Activated naive CD4-positive, alpha-beta T cell treated with anti-CD3 and anti-CD28 coated beads, Interleukin-2, amount 50 U/mL, for 24 hours (primary cell): ENCODE measurements around the gene TSPAN15.
A peak's percentile ranks its signal among the peaks of the same experiment; 100 is the strongest.
"Not testable (repeated sequence)": the region's sequence is repeated elsewhere in the genome, so short reads cannot be mapped to it uniquely, and the experiment has no call there.

Experiments used
- H3K27ac Mint-ChIP-seq: one replicate; pipeline ENCODE4 v1.8.0; 2021; ENCODE audit warnings: mild to moderate bottlenecking, mixed read lengths
- H3K27me3 Mint-ChIP-seq: one replicate; pipeline ENCODE4 v1.8.0; 2021; ENCODE audit warnings: mixed read lengths
- H3K36me3 Mint-ChIP-seq: one replicate; pipeline ENCODE4 v1.8.0; 2021; ENCODE audit warnings: mixed read lengths
- H3K4me1 Mint-ChIP-seq: one replicate; pipeline ENCODE4 v1.8.0; 2021; ENCODE audit warnings: mixed read lengths
- H3K4me3 Mint-ChIP-seq: one replicate; pipeline ENCODE4 v1.8.0; 2021; ENCODE audit warnings: mild to moderate bottlenecking, mixed read lengths
- H3K9me3 Mint-ChIP-seq: one replicate; pipeline ENCODE4 v1.8.0; 2021; ENCODE audit warnings: mixed read lengths

The TSPAN15 gene

GRCh38 chr10:69506487-69506833 is 55.2 kb downstream of the TSPAN15 start:
- H3K36me3 Mint-ChIP-seq, result no peaks in the 10 kb centered on the region
- no peak overlapping the region for H3K27ac Mint-ChIP-seq
- H3K9me3 Mint-ChIP-seq, result no peaks in the 10 kb centered on the region
- peaks cover 11% of the 10 kb centered on the region for H3K4me1 Mint-ChIP-seq
- H3K27me3 Mint-ChIP-seq, result no peaks in the 10 kb centered on the region
- no peak overlapping the region for H3K4me3 Mint-ChIP-seq

GRCh38 chr10:69506834-69507713 is 55.8 kb downstream of the TSPAN15 start:
- Mint-ChIP-seq H3K4me1 (peaks cover 11% of the 10 kb centered on the region), H3K27me3 (no peaks in the 10 kb centered on the region), H3K36me3 (no peaks in the 10 kb centered on the region), H3K27ac (peak overlapping the region; percentile 84), H3K9me3 (no peaks in the 10 kb centered on the region), H3K4me3 (peak overlapping the region; percentile 70)

- Mint-ChIP-seq H3K36me3 (no peaks in the 10 kb centered on the region), H3K4me1 (peaks cover 11% of the 10 kb centered on the region), H3K27me3 (no peaks in the 10 kb centered on the region), H3K27ac (no peak overlapping the region), H3K4me3 (no peak overlapping the region), H3K9me3 (no peaks in the 10 kb centered on the region)
These were observed 57.6 kb downstream of the TSPAN15 start for GRCh38 chr10:69508738-69509340.

GRCh38 chr10:69512901-69513300 is 61.6 kb downstream of the TSPAN15 start:
- H3K27ac Mint-ChIP-seq, result no peak overlapping the region
- H3K4me1 Mint-ChIP-seq, result peaks cover 2% of the 10 kb centered on the region
- no peaks in the 10 kb centered on the region for H3K36me3 Mint-ChIP-seq
- H3K27me3 Mint-ChIP-seq, result no peaks in the 10 kb centered on the region
- H3K4me3 Mint-ChIP-seq, result no peak overlapping the region
- H3K9me3 Mint-ChIP-seq, result no peaks in the 10 kb centered on the region

- no peaks in the 10 kb centered on the region for H3K4me1 Mint-ChIP-seq
- no peaks in the 10 kb centered on the region for H3K9me3 Mint-ChIP-seq
- H3K4me3 Mint-ChIP-seq, result no peak overlapping the region
- no peaks in the 10 kb centered on the region for H3K27me3 Mint-ChIP-seq
- H3K27ac Mint-ChIP-seq, result no peak overlapping the region
- H3K36me3 Mint-ChIP-seq, result no peaks in the 10 kb centered on the region
These were observed 62.4 kb downstream of the TSPAN15 start for GRCh38 chr10:69513617-69514016.

- Mint-ChIP-seq H3K4me3 (no peak overlapping the region), H3K4me1 (no peaks in the 10 kb centered on the region), H3K36me3 (no peaks in the 10 kb centered on the region), H3K27ac (no peak overlapping the region), H3K9me3 (no peaks in the 10 kb centered on the region), H3K27me3 (no peaks in the 10 kb centered on the region)
These were observed 64.5 kb downstream of the TSPAN15 start for GRCh38 chr10:69515699-69516259.

- no peaks in the 10 kb centered on the region for H3K27me3 Mint-ChIP-seq
These were observed 65.1 kb downstream of the TSPAN15 start for GRCh38 chr10:69516316-69516715.

GRCh38 chr10:69516796-69517195 is 65.5 kb downstream of the TSPAN15 start:
- no peaks in the 10 kb centered on the region for H3K4me1 Mint-ChIP-seq
- H3K9me3 Mint-ChIP-seq, result no peaks in the 10 kb centered on the region
- no peaks in the 10 kb centered on the region for H3K27me3 Mint-ChIP-seq
- H3K36me3 Mint-ChIP-seq, result no peaks in the 10 kb centered on the region
- no peak overlapping the region for H3K4me3 Mint-ChIP-seq
- no peak overlapping the region for H3K27ac Mint-ChIP-seq

More at GRCh38 chr10:69516316-69516715, 65.1 kb downstream of the TSPAN15 start:
- H3K4me1 Mint-ChIP-seq, result no peaks in the 10 kb centered on the region
- H3K9me3 Mint-ChIP-seq, result no peaks in the 10 kb centered on the region
- H3K36me3 Mint-ChIP-seq, result no peaks in the 10 kb centered on the region
- no peak overlapping the region for H3K27ac Mint-ChIP-seq
- no peak overlapping the region for H3K4me3 Mint-ChIP-seq

GRCh38 chr10:69517271-69517848 is 66.1 kb downstream of the TSPAN15 start:
- Mint-ChIP-seq H3K4me1 (no peaks in the 10 kb centered on the region), H3K4me3 (no peak overlapping the region), H3K27ac (no peak overlapping the region), H3K9me3 (no peaks in the 10 kb centered on the region), H3K27me3 (no peaks in the 10 kb centered on the region), H3K36me3 (no peaks in the 10 kb centered on the region)

- Mint-ChIP-seq H3K36me3 (no peaks in the 10 kb centered on the region), H3K9me3 (no peaks in the 10 kb centered on the region), H3K4me1 (no peaks in the 10 kb centered on the region), H3K4me3 (no peak overlapping the region), H3K27me3 (peaks cover 3% of the 10 kb centered on the region), H3K27ac (no peak overlapping the region)
These were observed 76.7 kb downstream of the TSPAN15 start for GRCh38 chr10:69527961-69528360.

- Mint-ChIP-seq H3K27ac (no peak overlapping the region), H3K4me3 (no peak overlapping the region), H3K9me3 (peaks cover 8% of the 10 kb centered on the region), H3K36me3 (peaks cover 2% of the 10 kb centered on the region), H3K27me3 (no peaks in the 10 kb centered on the region), H3K4me1 (no peaks in the 10 kb centered on the region)
These were observed 82.4 kb downstream of the TSPAN15 start for GRCh38 chr10:69533658-69534057.

- H3K27me3 Mint-ChIP-seq, H3K4me3 Mint-ChIP-seq, H3K4me1 Mint-ChIP-seq, H3K36me3 Mint-ChIP-seq, H3K9me3 Mint-ChIP-seq, H3K27ac Mint-ChIP-seq: not testable (repeated sequence)
These were observed 85.3 kb downstream of the TSPAN15 start for GRCh38 chr10:69536521-69536920.

- Mint-ChIP-seq H3K4me3 (no peak overlapping the region), H3K4me1 (no peaks in the 10 kb centered on the region), H3K27ac (no peak overlapping the region), H3K36me3 (peaks cover 2% of the 10 kb centered on the region), H3K27me3 (no peaks in the 10 kb centered on the region), H3K9me3 (peaks cover 8% of the 10 kb centered on the region)
These were observed 86.2 kb downstream of the TSPAN15 start for GRCh38 chr10:69537449-69537848.

GRCh38 chr10:69538461-69538860 is 87.2 kb downstream of the TSPAN15 start:
- H3K36me3 Mint-ChIP-seq, result peaks cover under 1% of the 10 kb centered on the region

GRCh38 chr10:69541463-69541862 is 90.2 kb downstream of the TSPAN15 start:
- Mint-ChIP-seq H3K27me3 (no peaks in the 10 kb centered on the region), H3K4me1 (no peaks in the 10 kb centered on the region), H3K36me3 (no peaks in the 10 kb centered on the region), H3K4me3 (no peak overlapping the region), H3K27ac (no peak overlapping the region), H3K9me3 (no peaks in the 10 kb centered on the region)

More at GRCh38 chr10:69538461-69538860, 87.2 kb downstream of the TSPAN15 start:
- Mint-ChIP-seq H3K4me1 (no peaks in the 10 kb centered on the region), H3K27ac (no peak overlapping the region), H3K4me3 (no peak overlapping the region), H3K9me3 (peaks cover 8% of the 10 kb centered on the region), H3K27me3 (no peaks in the 10 kb centered on the region)

GRCh38 chr10:69549959-69550358 is 98.7 kb downstream of the TSPAN15 start:
- Mint-ChIP-seq H3K4me3 (no peak overlapping the region), H3K27me3 (peaks cover 10% of the 10 kb centered on the region), H3K4me1 (no peaks in the 10 kb centered on the region), H3K36me3 (peaks cover 7% of the 10 kb centered on the region), H3K27ac (no peak overlapping the region), H3K9me3 (peaks cover 10% of the 10 kb centered on the region)
